HCT116 (cell line): ENCODE data around the gene ZSWIM5. TPM values are rescaled to one million over a fixed set of nuclear protein-coding genes. Genes with fewer than 3 reads are reported as not detected.

Source experiments
- ATAC-seq: fragments of 200-7000 bp; cut with Tn5 transposase; 2 replicates; pipeline ENCODE4 v1.9.1; 2020; ENCODE audit warnings: mild to moderate bottlenecking, moderate library complexity
- BruUV-seq: library from RNA; stranded (reverse); fragments of 400-500 nt; replicated peaks from 2 replicates; lab custom pipeline; 2021; lab: Mats Ljungman, UMichigan
- CTCF ChIA-PET: fragments of 300-600 bp; sonication (Branson Sonifier 250); formaldehyde crosslinking; loops from one replicate; lab custom pipeline; 2021; ENCODE audit warnings: antibody characterized with exemption; lab: Charles Lee
- POLR2A ChIA-PET: fragments of 300-600, 350-600 bp; sonication (Branson Sonifier 250); formaldehyde crosslinking; loops from one replicate; lab custom pipeline; 2021; ENCODE audit warnings: antibody characterized with exemption; lab: Charles Lee
- RAD21 ChIA-PET, 2 experiments: fragments of 300-600 bp; sonication (Branson Sonifier 250); formaldehyde crosslinking; loops; one replicate each; lab custom pipeline; 2023; ENCODE audit warnings: low total read pairs in 2 of 2; ENCODE audit not compliant: uncharacterized antibody in 2 of 2, unreplicated experiment in 2 of 2, low non-redundant PET in 1 of 2; lab: Charles Lee
- DNase-seq: peaks from one replicate; pipeline ENCODE4 v3.0.0-alpha.2; 2010; ENCODE audit warnings: low read depth, low spot score
- H2AFZ ChIP-seq: fragments of 200-600 bp; shearing (Covaris generic), sonication (generic); 2 replicates; pipeline ENCODE4 v1.6.1; 2017; ENCODE audit warnings: low read depth, mixed run types, mixed read lengths, antibody characterized with exemption, low read length; ENCODE audit not compliant: poor library complexity, severe bottlenecking
- H3K27ac ChIP-seq: 2 replicates; pipeline ENCODE4 v1.5.1; 2012; ENCODE audit warnings: low read depth, low read length
- H3K27me3 ChIP-seq: fragments of 200-600 bp; sonication (generic); 2 replicates; pipeline ENCODE4 v1.6.1; 2016; ENCODE audit warnings: mixed run types, low read length, mixed read lengths; ENCODE audit not compliant: insufficient read depth
- H3K36me3 ChIP-seq, 2 experiments: fragments of 200-500 bp in 1 of 2; fragments of 200-600 bp in 1 of 2; sonication (Bioruptor generic) in 1 of 2; sonication (generic) in 1 of 2; 2 replicates each; pipeline versions ENCODE4 v1.5.1 to v1.6.1; 2014 to 2016; ENCODE audit warnings: low read length in 2 of 2, inconsistent platforms in 1 of 2, mixed read lengths in 1 of 2, mixed run types in 1 of 2; ENCODE audit not compliant: insufficient read depth in 2 of 2, control insufficient read depth in 1 of 2
- H3K4me1 ChIP-seq, 2 experiments: fragments of 200-600 bp in 1 of 2; sonication (generic) in 1 of 2; 2 replicates each; pipeline versions ENCODE4 v1.5.1 to v1.6.1; 2012 to 2017; ENCODE audit warnings: low read length in 2 of 2, inconsistent platforms in 1 of 2, mild to moderate bottlenecking in 1 of 2, mixed read lengths in 1 of 2, mixed run types in 1 of 2, moderate library complexity in 1 of 2; ENCODE audit not compliant: insufficient read depth in 2 of 2, control insufficient read depth in 1 of 2
- H3K4me2 ChIP-seq: fragments of 200-600 bp; sonication (generic); 2 replicates; pipeline ENCODE4 v1.6.1; 2017; ENCODE audit warnings: mixed run types, low read length, mixed read lengths
- H3K4me3 ChIP-seq, 2 experiments: fragments of 200-600 bp in 1 of 2; sonication (generic) in 1 of 2; replicated peaks in 1 of 2; 2 replicates each; pipeline ENCODE4 v1.5.1; 2011 to 2016; ENCODE audit warnings: low read length in 2 of 2, control low read depth in 1 of 2, low read depth in 1 of 2, mild to moderate bottlenecking in 1 of 2, mixed read lengths in 1 of 2, mixed run types in 1 of 2
- H3K79me2 ChIP-seq: fragments of 200-600 bp; sonication (generic); 2 replicates; pipeline ENCODE4 v1.6.1; 2017; ENCODE audit warnings: mild to moderate bottlenecking, mixed run types, low read length, moderate library complexity, mixed read lengths; ENCODE audit not compliant: insufficient read depth
- H3K9ac ChIP-seq: fragments of 200-600 bp; sonication (generic); 2 replicates; pipeline ENCODE4 v1.6.1; 2016; ENCODE audit warnings: low read length, mixed read lengths
- H3K9me2 ChIP-seq: fragments of 200-600 bp; sonication (generic), shearing (Covaris generic); 2 replicates; pipeline ENCODE4 v1.6.1; 2017; ENCODE audit warnings: mixed run types, mild to moderate bottlenecking, moderate library complexity; ENCODE audit not compliant: insufficient read depth
- H3K9me3 ChIP-seq, 2 experiments: fragments of 200-500 bp in 1 of 2; fragments of 200-600 bp in 1 of 2; sonication (Bioruptor generic) in 1 of 2; sonication (generic) in 1 of 2; 2 replicates each; pipeline ENCODE4 v1.6.1; 2014 to 2017; ENCODE audit warnings: low read length in 2 of 2, mixed read lengths in 2 of 2, inconsistent platforms in 1 of 2, low read depth in 1 of 2, mild to moderate bottlenecking in 1 of 2, mixed run types in 1 of 2, moderate library complexity in 1 of 2; ENCODE audit not compliant: control insufficient read depth in 1 of 2, insufficient read depth in 1 of 2
- H4K20me1 ChIP-seq: fragments of 200-600 bp; sonication (generic), shearing (Covaris generic); 2 replicates; pipeline ENCODE4 v1.6.1; 2017; ENCODE audit warnings: mixed run types, mild to moderate bottlenecking, moderate library complexity; ENCODE audit not compliant: insufficient read depth
- CEBPB ChIP-seq: IDR thresholded peaks from 2 replicates; pipeline ENCODE4 v1.6.1; 2012; ENCODE audit warnings: low read depth
- EGR1 ChIP-seq: IDR thresholded peaks from 2 replicates; pipeline ENCODE4 v1.6.1; 2012; ENCODE audit warnings: low read depth
- ELF1 ChIP-seq: IDR thresholded peaks from 2 replicates; pipeline ENCODE4 v1.6.1; 2012; ENCODE audit warnings: low read depth, borderline replicate concordance
- EZH2 ChIP-seq: fragments of 200-600 bp; sonication (generic); IDR thresholded peaks from 2 replicates; pipeline ENCODE4 v1.6.1; 2017; ENCODE audit warnings: antibody characterized with exemption, mixed run types
- EZH2phosphoT487 ChIP-seq: fragments of 200-600 bp; IDR thresholded peaks from 2 replicates; pipeline ENCODE4 v1.6.1; 2018; ENCODE audit warnings: antibody characterized with exemption, borderline replicate concordance
- FOSL1 ChIP-seq: IDR thresholded peaks from 2 replicates; pipeline ENCODE4 v1.6.1; 2012; ENCODE audit warnings: low read depth
- JUND ChIP-seq: IDR thresholded peaks from 2 replicates; pipeline ENCODE4 v1.6.1; 2012
- MAX ChIP-seq: IDR thresholded peaks from 2 replicates; pipeline ENCODE4 v1.6.1; 2012
- POLR2A ChIP-seq: IDR thresholded peaks from 2 replicates; pipeline ENCODE4 v1.7.0; 2011; ENCODE audit warnings: borderline replicate concordance; ENCODE audit not compliant: insufficient read depth, insufficient read length; ENCODE audit errors: extremely low read depth
- POLR2AphosphoS5 ChIP-seq: IDR thresholded peaks from 2 replicates; pipeline ENCODE4 v1.6.1; 2011; ENCODE audit warnings: mild to moderate bottlenecking, low read depth, low read length, moderate library complexity
- REST ChIP-seq: IDR thresholded peaks from 2 replicates; pipeline ENCODE4 v1.6.1; 2012; ENCODE audit warnings: low read depth
- SIN3A ChIP-seq: IDR thresholded peaks from 2 replicates; pipeline ENCODE4 v1.6.1; 2012; ENCODE audit warnings: low read depth
- SP1 ChIP-seq: IDR thresholded peaks from 2 replicates; pipeline ENCODE4 v1.6.1; 2012; ENCODE audit warnings: low read depth
- SRF ChIP-seq: IDR thresholded peaks from 2 replicates; pipeline ENCODE4 v1.6.1; 2012; ENCODE audit warnings: low read depth
- YY1 ChIP-seq: IDR thresholded peaks from 2 replicates; pipeline ENCODE4 v1.6.1; 2011; ENCODE audit warnings: low read length, low read depth, moderate library complexity, mild to moderate bottlenecking; ENCODE audit not compliant: insufficient replicate concordance; ENCODE audit errors: extremely low read depth
- ZBTB33 ChIP-seq: IDR thresholded peaks from 2 replicates; pipeline ENCODE4 v1.6.1; 2011; ENCODE audit warnings: mild to moderate bottlenecking, low read length, moderate library complexity; ENCODE audit not compliant: insufficient replicate concordance; ENCODE audit errors: extremely low read depth
- ZNF274 ChIP-seq: fragments of 200-500 bp; sonication (Bioruptor generic); IDR thresholded peaks from 2 replicates; pipeline ENCODE4 v1.6.1; 2014; ENCODE audit warnings: mild to moderate bottlenecking, low read depth, low read length, inconsistent platforms
- intact Hi-C: fragments of 100-400 bp; cut with micrococcal nuclease; formaldehyde crosslinking; loops from 2 replicates; pipeline ENCODE4 v1.10.0; 2022
- total RNA-seq: library from RNA; stranded (reverse); gene quantifications from one replicate; pipeline ENCODE4 v1.2.1, GENCODE V29; 2021; ENCODE audit not compliant: unreplicated experiment

ZSWIM5 gene
- total RNA-seq, 1 experiment from 2014 or later, result 1.1 TPM

GRCh38 chr1:45213892-45214291 lies 7.5 kb upstream of the ZSWIM5 start:
- H3K27ac ChIP-seq, result no peak overlapping the region
- no peak overlapping the region for H2AFZ ChIP-seq
- no peak overlapping the region for H3K4me2 ChIP-seq
- POLR2A ChIA-PET, result interaction anchor here (1.0 kb wide), 1 partner anchor 7 kb away, joined by 4 read pairs; the partner anchor contains the start of gene ZSWIM5
- no peaks in the 10 kb centered on the region for H3K9me2 ChIP-seq
- H3K9ac ChIP-seq, result no peak overlapping the region
- no peak for ATAC-seq
- no peaks in the 10 kb centered on the region for H3K9me3 ChIP-seq
- RAD21 ChIA-PET, result no interaction called here
- DNase-seq, result no peak
- H3K79me2 ChIP-seq, result no peaks in the 10 kb centered on the region
- H3K36me3 ChIP-seq, result no peaks in the 10 kb centered on the region
- no TSS peak for BruUV-seq
- H3K27me3 ChIP-seq, result no peaks in the 10 kb centered on the region
- TF ChIP-seq JUND, result no peak
- H3K4me3 ChIP-seq, result no peak overlapping the region
- H4K20me1 ChIP-seq, result no peaks in the 10 kb centered on the region
- H3K4me1 ChIP-seq, result no peaks in the 10 kb centered on the region
- CTCF ChIA-PET, result no interaction called here
- intact Hi-C loops, result no loop called here

- ChIA-PET RAD21 (no interaction called here), POLR2A (no interaction called here), CTCF (no interaction called here)
- no peak overlapping the region for H3K9ac ChIP-seq
- H3K27me3 ChIP-seq, result no peaks in the 10 kb centered on the region
- BruUV-seq, result no TSS peak
- no peak overlapping the region for H3K4me3 ChIP-seq
- DNase-seq (no peak), ATAC-seq (no peak)
- no peaks in the 10 kb centered on the region for H3K9me3 ChIP-seq
- H4K20me1 ChIP-seq, result no peaks in the 10 kb centered on the region
- TF ChIP-seq FOSL1, result no peak
- TF ChIP-seq EZH2, result no peak
- TF ChIP-seq CEBPB, result no peak
- TF ChIP-seq SP1, result no peak
- TF ChIP-seq POLR2A, result no peak
- TF ChIP-seq SRF, result no peak
- TF ChIP-seq EZH2phosphoT487, result no peak
- no peak for TF ChIP-seq SIN3A
- TF ChIP-seq ZNF274, result no peak
- TF ChIP-seq ZBTB33, result no peak
- TF ChIP-seq POLR2AphosphoS5, result no peak
- no peak for TF ChIP-seq EGR1
- TF ChIP-seq REST, result no peak
- TF ChIP-seq YY1, result no peak
- no peak for TF ChIP-seq ELF1
- TF ChIP-seq MAX, result no peak
- peaks cover 3 to 10% of the 10 kb centered on the region in 2 experiments; a peak in 3 of 4 replicates for H3K4me1 ChIP-seq
- intact Hi-C loops, result no loop called here
- H2AFZ ChIP-seq, result no peak overlapping the region
- no peaks in the 10 kb centered on the region for H3K9me2 ChIP-seq
- no peak overlapping the region for H3K4me2 ChIP-seq
- no peak overlapping the region for H3K27ac ChIP-seq
- no peaks in the 10 kb centered on the region for H3K36me3 ChIP-seq
- H3K79me2 ChIP-seq, result no peaks in the 10 kb centered on the region
These were observed 4.7 kb upstream of the ZSWIM5 start for GRCh38 chr1:45211076-45211475.
